Inferior parietal cortex (tissue), 1 donor: ENCODE measurements around the gene OCRL.
A peak's percentile ranks its signal among the peaks of the same experiment; 100 is the strongest.

Experiments used
- DNase-seq: peaks from one replicate; pipeline ENCODE4 v3.0.0-alpha.2; 2016; ENCODE audit errors: extremely low spot score

OCRL gene

DNA sequence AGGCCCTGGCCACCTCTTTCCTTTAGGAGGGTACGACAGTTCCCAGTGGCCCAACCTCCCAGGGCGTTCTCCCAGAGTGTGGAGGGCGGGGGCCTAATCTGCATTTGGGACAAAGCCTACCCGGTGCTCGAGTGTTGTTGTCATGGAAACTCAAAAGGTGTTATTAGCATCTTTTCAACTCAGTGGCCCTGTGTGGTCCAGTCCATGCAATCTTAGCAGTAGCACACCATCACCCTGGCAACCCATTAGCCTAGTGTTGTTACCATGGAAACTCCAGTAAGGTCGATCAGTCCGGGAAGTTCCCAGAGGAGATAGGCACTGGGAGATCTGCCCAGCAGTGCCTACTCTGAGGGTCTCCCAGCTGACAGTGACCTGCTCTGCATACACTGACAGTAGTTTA is 94.5 kb downstream of the OCRL start:
- peak; percentile 23 for DNase-seq

DNA sequence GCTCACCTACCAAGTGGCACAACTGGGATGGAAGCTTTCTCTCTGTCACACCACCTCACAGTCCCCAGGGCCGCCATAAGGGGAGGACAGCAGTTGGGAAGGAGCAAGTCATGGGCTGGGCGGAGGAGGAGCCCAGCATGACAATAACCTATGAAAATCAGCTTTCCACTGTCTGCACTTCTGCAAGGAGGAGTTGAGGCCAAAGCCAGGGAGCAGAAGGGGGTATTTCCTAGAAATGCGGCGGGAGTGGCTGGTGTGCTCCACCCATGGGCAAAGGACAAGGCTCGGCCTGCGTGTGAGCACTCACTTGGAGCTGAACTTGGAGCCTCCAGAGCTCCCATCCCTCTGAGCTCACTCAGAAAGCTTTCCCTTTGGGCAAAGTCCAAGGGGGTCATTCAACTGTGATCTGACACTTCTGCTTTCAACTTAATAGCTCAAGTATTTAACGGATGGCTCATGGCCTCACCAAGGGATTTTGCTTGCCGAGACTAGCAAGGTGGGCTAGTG is 96.2 kb downstream of the OCRL start:
- no peak for DNase-seq

- DNase-seq = peak; percentile 83
These were observed 97.4 kb downstream of the OCRL start for GRCh38 chrX:129637217-129638109.

GRCh38 chrX:129638917-129639316 is 98.9 kb downstream of the OCRL start:
- no peak for DNase-seq

DNA sequence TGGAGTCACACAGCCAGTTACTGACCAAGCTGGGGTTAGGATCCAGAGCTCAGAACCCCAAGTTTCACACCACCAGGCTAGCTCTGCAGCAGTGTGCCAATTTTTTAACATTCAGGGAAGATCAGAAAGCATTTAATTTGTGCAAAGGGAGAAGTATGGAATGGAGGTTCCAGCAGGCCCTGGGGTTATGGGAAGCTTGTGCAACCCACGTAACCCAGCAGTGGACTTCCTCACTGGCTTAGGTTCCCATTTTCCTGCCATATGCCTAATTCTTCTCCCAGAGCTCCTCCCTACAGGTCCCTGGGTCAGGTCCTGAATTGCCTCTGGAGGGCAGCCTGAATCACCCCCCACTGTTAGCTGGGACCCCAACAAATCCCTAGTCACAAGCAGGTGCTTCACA is 100.7 kb downstream of the OCRL start:
- no peak for DNase-seq

GRCh38 chrX:129641469-129641868 is 101.4 kb downstream of the OCRL start:
- DNase-seq = no peak

DNA sequence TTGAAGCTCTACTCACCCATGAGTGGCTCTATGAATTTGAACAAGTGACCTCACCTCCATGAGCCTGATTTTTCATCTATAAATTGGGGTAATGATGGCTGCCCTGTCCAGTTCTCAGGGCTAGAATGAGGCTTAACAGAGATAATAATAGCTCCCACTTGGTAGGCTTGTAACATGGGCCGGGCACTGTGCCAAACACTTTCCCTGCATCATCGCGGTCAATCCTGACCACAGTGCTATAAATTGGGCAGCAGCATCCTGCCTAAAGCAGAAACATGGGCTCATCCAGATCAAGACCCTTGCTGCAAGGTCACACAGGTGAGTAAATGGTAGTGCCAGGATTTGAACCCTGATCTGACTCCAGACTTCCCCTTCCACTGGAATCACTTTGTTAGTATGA is 101.9 kb downstream of the OCRL start:
- no peak for DNase-seq
